Naive B cell (primary cell): ENCODE data around the gene PDK2. TPM values are rescaled to one million over a fixed set of nuclear protein-coding genes. Genes with fewer than 3 reads are reported as not detected.

Source experiments
- ATAC-seq, 2 donors: fragments of 150-1000 bp; cut with Tn5 transposase; 2 replicates each; pipeline ENCODE4 v1.10.0; 2021; ENCODE audit warnings: low read depth in 2 of 2, mild to moderate bottlenecking in 2 of 2, moderate library complexity in 2 of 2
- DNase-seq: peaks from one replicate; pipeline ENCODE4 v3.0.0; 2022
- H3K27ac Mint-ChIP-seq, 6 donors: one replicate each; pipeline ENCODE4 v1.8.0; 2020 to 2022; ENCODE audit warnings: mild to moderate bottlenecking in 6 of 6, mixed read lengths in 6 of 6, moderate library complexity in 5 of 6, inconsistent platforms in 2 of 6
- H3K27me3 Mint-ChIP-seq, 3 donors: one replicate each; pipeline ENCODE4 v1.8.0; 2021 to 2022; ENCODE audit warnings: mixed read lengths in 3 of 3, mild to moderate bottlenecking in 1 of 3
- H3K36me3 Mint-ChIP-seq, 2 donors: one replicate each; pipeline ENCODE4 v1.8.0; 2020 to 2022; ENCODE audit warnings: mixed read lengths in 2 of 2, inconsistent platforms in 1 of 2, mild to moderate bottlenecking in 1 of 2
- H3K4me1 Mint-ChIP-seq, 3 donors: one replicate each; pipeline ENCODE4 v1.8.0; 2020 to 2022; ENCODE audit warnings: mixed read lengths in 3 of 3, inconsistent platforms in 1 of 3, mild to moderate bottlenecking in 1 of 3, moderate library complexity in 1 of 3
- H3K4me3 Mint-ChIP-seq, 8 donors: one replicate each; pipeline ENCODE4 v1.8.0; 2020 to 2022; ENCODE audit warnings: mild to moderate bottlenecking in 8 of 8, mixed read lengths in 8 of 8, moderate library complexity in 8 of 8, inconsistent platforms in 2 of 8
- H3K9me3 Mint-ChIP-seq, 7 donors: one replicate each; pipeline ENCODE4 v1.8.0; 2020 to 2022; ENCODE audit warnings: mixed read lengths in 7 of 7, mild to moderate bottlenecking in 5 of 7, inconsistent platforms in 2 of 7, moderate library complexity in 1 of 7
- polyA plus RNA-seq, 6 donors: library from polyadenylated mRNA; unstranded; fragments of 300-500 nt; fragmentation: Illumina TruSeq; gene quantifications; one replicate each; pipeline ENCODE4 v1.2.3, GENCODE V29; 2021; ENCODE audit warnings: low read depth in 6 of 6

The PDK2 gene
- polyA plus RNA-seq, 6 donors from 2014 or later: 33.4 to 49.6 (median 40.3) TPM

DNA sequence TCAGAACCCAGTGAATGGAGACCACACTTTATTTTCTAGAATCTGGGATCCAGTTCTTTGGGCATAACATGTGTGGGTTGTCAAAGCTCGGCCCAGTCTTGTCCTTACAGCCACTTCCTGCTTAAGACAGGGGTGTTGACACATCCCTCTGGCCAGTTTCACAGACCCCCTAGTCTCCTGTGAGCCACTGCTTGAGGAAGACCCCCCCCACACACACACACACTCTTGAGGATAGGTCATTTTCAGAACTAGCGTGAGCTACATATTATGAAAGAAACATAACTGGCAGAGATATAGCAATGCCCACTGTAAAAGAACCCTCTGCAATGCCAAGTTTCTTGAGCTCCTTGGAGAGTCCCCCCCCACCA lies 3.2 kb upstream of the PDK2 start:
- H3K27me3 Mint-ChIP-seq: peaks cover 0 to 34% (median 18%) of the 10 kb centered on the region in 3 donors
- ATAC-seq (no peak), DNase-seq (no peak)
- no peak overlapping the region for H3K27ac Mint-ChIP-seq
- H3K9me3 Mint-ChIP-seq: no peaks in the 10 kb centered on the region
- peaks cover 25 to 27% (median 26%) of the 10 kb centered on the region in 3 donors for H3K4me1 Mint-ChIP-seq
- H3K36me3 Mint-ChIP-seq: no peaks in the 10 kb centered on the region
- H3K4me3 Mint-ChIP-seq: no peak overlapping the region

DNA sequence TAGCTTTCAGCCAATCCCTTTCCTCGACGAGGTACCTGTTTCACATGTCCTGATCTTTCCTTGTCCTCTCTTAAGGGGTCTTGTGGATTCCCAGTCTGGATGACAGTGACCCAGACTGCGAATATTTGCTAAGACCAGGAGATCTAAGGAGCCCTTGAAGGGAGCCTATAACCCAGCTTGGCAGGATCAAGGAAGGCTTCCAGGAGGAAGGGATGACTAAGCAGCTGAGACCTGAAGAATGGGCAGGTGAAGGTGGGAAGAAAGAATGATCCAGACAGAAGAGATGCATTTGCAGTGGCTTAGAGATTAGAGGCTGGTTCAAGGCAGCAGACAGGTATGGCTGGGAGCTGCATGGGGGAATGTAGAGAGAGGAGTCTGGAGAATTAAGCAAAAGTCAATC lies 1.9 kb upstream of the PDK2 start:
- DNase-seq (no peak), ATAC-seq (no peak)
- Mint-ChIP-seq H3K4me1 (peaks cover 27 to 34% (median 30%) of the 10 kb centered on the region in 3 donors), H3K27ac (peak overlapping the region in 2 of 6 donors; percentile 20 to 79), H3K9me3 (no peaks in the 10 kb centered on the region), H3K36me3 (peaks cover 0 to 2% of the 10 kb centered on the region in 2 donors), H3K27me3 (peaks cover 0 to 32% (median 18%) of the 10 kb centered on the region in 3 donors), H3K4me3 (peak overlapping the region in 3 of 8 donors; percentile 36 to 97 (median 84))

DNA sequence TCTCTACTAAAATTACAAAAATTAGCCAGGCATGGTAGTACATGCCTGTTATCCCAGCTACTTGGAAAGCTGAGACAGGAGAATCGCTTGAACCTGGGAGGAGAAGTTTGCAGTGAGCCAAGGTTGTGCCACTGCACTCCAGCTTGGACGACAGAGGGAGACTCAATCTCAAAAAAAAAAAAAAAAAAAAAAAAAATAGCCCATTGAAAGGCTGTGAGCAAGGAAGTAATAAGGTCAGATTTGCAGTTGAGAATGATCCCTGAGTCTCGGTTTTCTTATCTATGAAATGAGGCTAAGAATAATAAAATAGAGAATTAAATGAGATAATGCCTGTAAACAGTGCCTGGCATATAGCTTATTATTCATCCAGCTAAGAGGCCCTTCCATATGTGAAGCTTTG lies 1.3 kb upstream of the PDK2 start:
- Mint-ChIP-seq H3K4me3 (peak overlapping the region in 7 of 8 donors; percentile 84 to 100 (median 99)), H3K27me3 (peaks cover 0 to 26% (median 13%) of the 10 kb centered on the region in 3 donors)

DNA sequence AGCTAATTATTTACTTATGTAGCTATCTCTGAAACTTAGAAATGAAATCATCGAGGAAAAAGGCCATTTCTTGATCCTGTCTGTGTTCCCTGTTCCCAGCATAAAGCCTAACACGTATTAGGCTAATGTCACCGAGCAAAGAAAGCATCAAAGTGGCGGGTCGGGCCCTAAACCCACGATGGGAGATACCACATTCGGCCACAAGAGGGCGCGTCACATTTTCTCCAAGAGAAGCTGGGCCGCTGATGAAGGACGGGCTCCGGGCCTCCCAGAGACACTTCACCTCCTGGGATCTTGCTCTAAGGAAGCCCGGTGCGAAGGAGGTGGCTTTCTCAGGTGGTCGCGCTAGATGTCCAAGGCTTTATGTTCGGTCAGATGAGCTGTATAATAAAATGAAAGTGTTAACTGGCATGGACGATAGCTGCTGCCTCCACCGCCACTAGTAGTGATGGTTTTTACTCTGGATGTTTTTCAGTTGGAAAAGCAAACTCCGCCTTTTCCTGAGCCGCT lies 853 bp upstream of the PDK2 start:
- Mint-ChIP-seq H3K4me1 (peaks cover 32 to 37% (median 34%) of the 10 kb centered on the region in 3 donors), H3K9me3 (no peaks in the 10 kb centered on the region), H3K27ac (peak overlapping the region in 5 of 6 donors; percentile 77 to 98 (median 86)), H3K36me3 (peaks cover 0 to 10% of the 10 kb centered on the region in 2 donors), H3K4me3 (peak overlapping the region; percentile 84 to 100 (median 99)), H3K27me3 (peaks cover 0 to 21% (median 8%) of the 10 kb centered on the region in 3 donors)
- peak; percentile 78 for DNase-seq
- ATAC-seq: peak; percentile 44

More for the DNA sequence above, 1.3 kb upstream of the PDK2 start:
- H3K36me3 Mint-ChIP-seq: peaks cover 0 to 8% of the 10 kb centered on the region in 2 donors
- ATAC-seq: no peak
- DNase-seq: no peak
- H3K9me3 Mint-ChIP-seq: no peaks in the 10 kb centered on the region
- H3K27ac Mint-ChIP-seq: peak overlapping the region in 4 of 6 donors; percentile 77 to 98 (median 85)
- H3K4me1 Mint-ChIP-seq: peaks cover 30 to 37% (median 32%) of the 10 kb centered on the region in 3 donors

DNA sequence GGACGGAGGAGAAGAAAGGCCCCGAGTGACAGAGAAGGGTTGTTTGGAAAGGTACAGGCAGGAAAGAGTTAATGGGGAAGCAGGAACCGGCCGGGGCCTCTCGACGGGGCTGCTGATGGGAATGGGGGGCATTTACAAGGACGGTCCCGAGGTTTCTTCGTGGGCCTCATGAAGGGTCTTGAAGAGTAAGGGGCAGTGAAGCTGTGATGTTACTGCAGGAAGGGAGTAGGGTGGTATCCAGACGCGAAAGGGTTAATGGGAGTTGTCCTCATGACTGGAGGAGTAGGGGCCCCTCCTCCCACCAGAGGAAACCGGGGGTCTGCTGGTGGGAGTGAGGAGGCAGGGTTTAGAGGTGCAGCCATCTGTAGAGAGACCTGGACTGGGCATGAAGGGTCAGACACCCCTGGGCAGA lies 481 bp downstream of the PDK2 start:
- peaks cover 34 to 45% (median 38%) of the 10 kb centered on the region in 3 donors for H3K4me1 Mint-ChIP-seq

DNA sequence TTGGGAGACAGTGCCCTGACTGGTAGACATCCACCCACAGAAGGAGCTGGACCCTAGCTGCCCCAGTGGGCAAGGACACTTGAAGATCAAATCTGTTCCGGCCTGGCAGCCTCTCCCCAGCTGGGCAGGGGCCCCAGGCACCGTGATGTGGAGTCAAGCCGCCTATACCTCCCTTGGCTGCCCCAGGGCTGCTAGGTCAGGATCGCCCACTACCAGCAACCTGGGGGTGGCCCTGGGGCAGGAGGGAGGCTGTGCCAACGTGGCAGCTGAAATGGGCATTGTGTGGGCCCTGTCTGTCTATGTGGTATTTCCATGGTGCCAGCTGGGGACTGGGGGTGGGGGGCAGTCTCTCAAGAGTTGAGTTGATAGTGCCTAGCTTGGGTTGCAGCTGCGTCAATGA lies 941 bp downstream of the PDK2 start:
- DNase-seq (no peak), ATAC-seq (no peak)
- Mint-ChIP-seq H3K4me1 (peaks cover 34 to 45% (median 39%) of the 10 kb centered on the region in 3 donors), H3K27me3 (peaks cover 0 to 4% (median 0%) of the 10 kb centered on the region in 3 donors), H3K4me3 (peak overlapping the region; percentile 84 to 100 (median 99)), H3K36me3 (peaks cover 0 to 10% of the 10 kb centered on the region in 2 donors), H3K9me3 (no peaks in the 10 kb centered on the region), H3K27ac (peak overlapping the region in 3 of 6 donors; percentile 54 to 92 (median 86))

More for the DNA sequence above, 481 bp downstream of the PDK2 start:
- no peaks in the 10 kb centered on the region for H3K9me3 Mint-ChIP-seq
- H3K36me3 Mint-ChIP-seq: peaks cover 0 to 10% of the 10 kb centered on the region in 2 donors
- H3K4me3 Mint-ChIP-seq: peak overlapping the region; percentile 84 to 100 (median 99)
- ATAC-seq (no peak), DNase-seq (no peak)
- peak overlapping the region in 5 of 6 donors; percentile 86 to 98 (median 92) for H3K27ac Mint-ChIP-seq
- H3K27me3 Mint-ChIP-seq: peaks cover 0 to 9% (median 4%) of the 10 kb centered on the region in 3 donors

DNA sequence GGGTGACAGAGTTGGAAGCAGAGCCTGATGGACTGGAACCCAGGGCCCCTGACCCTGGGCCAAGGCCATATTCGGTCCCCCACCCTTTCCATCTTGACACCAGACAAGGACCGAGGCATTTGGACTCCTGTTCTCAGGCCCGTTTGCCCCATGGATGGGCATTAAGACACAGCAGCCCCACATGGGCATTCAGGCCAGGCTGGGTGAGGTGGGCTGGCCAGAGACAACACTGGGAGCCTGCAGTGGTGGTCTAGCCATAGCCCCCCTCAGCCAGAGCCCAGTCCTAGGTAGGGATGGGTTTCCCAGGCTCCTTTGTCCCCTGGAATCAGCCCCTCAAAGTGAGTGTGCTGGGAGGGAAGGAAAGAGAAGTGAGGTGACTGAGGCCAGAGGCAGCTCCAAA lies 1.6 kb downstream of the PDK2 start:
- no peak for DNase-seq
- H3K27me3 Mint-ChIP-seq: peaks cover 0 to 2% (median 0%) of the 10 kb centered on the region in 3 donors
- peak overlapping the region; percentile 5 to 100 (median 97) for H3K4me3 Mint-ChIP-seq
- H3K9me3 Mint-ChIP-seq: no peaks in the 10 kb centered on the region
- peaks cover 0 to 10% of the 10 kb centered on the region in 2 donors for H3K36me3 Mint-ChIP-seq
- peaks cover 34 to 45% (median 39%) of the 10 kb centered on the region in 3 donors for H3K4me1 Mint-ChIP-seq
- no peak for ATAC-seq
- peak overlapping the region in 2 of 6 donors; percentile 49 to 58 for H3K27ac Mint-ChIP-seq

DNA sequence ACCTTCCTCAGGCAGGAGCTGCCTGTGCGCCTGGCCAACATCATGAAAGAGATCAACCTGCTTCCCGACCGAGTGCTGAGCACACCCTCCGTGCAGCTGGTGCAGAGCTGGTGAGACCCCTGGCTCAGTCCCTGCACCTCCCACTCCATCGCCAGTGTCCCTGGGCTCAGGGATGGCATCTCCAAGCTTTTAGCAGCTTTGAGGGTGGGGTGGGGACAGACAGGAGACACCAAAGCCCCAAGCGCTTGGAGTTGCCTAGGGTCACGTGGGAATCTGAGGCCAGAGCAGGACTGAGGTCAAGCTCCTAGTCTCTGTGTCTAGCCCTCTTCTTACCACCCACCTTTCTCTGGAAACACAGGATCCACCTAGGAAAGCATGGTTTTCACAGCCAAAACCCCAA lies 2.3 kb downstream of the PDK2 start:
- Mint-ChIP-seq H3K9me3 (no peaks in the 10 kb centered on the region), H3K36me3 (peaks cover 0 to 10% of the 10 kb centered on the region in 2 donors), H3K4me3 (peak overlapping the region; percentile 5 to 97 (median 49)), H3K27me3 (no peaks in the 10 kb centered on the region), H3K4me1 (peaks cover 34 to 45% (median 39%) of the 10 kb centered on the region in 3 donors), H3K27ac (no peak overlapping the region)
- no peak for ATAC-seq
- DNase-seq: no peak

DNA sequence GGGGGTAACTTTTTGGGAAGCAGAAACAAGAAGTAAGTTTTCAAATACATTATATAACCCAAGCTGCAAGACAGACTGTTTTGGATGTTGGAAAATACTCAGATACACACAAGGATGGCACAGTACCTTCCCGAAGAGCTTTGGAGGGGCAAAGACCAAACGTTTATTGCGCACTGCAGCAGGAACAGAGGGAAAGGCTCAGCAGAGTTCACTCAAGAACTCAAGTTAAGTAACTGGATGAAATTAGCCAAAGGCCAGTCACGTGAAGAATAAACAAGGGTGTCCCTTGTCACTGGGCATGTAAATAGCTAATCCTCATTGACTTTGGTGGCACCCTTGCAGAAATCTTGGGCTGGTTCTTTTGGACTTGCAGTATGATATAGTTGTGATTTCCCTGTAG lies 2.8 kb downstream of the PDK2 start:
- Mint-ChIP-seq H3K9me3 (no peaks in the 10 kb centered on the region), H3K4me1 (peaks cover 34 to 45% (median 39%) of the 10 kb centered on the region in 3 donors), H3K27ac (no peak overlapping the region), H3K4me3 (peak overlapping the region in 2 of 8 donors; percentile 74 to 97), H3K36me3 (peaks cover 0 to 10% of the 10 kb centered on the region in 2 donors), H3K27me3 (no peaks in the 10 kb centered on the region)
- DNase-seq: no peak
- no peak for ATAC-seq

DNA sequence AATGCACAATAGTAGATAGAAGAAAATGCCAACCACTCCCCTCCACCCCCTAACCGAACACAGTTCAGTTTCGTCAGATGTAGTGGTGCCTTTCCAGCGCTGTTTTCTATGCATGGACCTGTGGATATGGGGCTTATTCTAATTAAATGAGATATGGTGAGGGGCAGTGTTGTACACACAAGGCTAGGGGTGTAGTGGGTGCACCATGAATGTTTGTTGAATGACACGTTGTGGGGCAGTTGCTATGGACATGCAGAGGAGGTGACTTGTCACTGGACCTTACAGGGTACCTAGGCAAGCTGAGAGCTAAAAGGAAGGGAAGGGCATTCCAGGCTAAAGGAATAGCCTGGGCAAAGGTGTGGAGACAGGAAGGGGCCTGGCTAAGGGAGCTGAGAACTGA lies 3.4 kb downstream of the PDK2 start:
- Mint-ChIP-seq H3K27ac (peak overlapping the region in 1 of 6 donors; percentile 32), H3K4me3 (no peak overlapping the region), H3K4me1 (peaks cover 34 to 45% (median 34%) of the 10 kb centered on the region in 3 donors), H3K9me3 (no peaks in the 10 kb centered on the region), H3K36me3 (peaks cover 0 to 10% of the 10 kb centered on the region in 2 donors), H3K27me3 (no peaks in the 10 kb centered on the region)
- ATAC-seq (no peak), DNase-seq (no peak)

DNA sequence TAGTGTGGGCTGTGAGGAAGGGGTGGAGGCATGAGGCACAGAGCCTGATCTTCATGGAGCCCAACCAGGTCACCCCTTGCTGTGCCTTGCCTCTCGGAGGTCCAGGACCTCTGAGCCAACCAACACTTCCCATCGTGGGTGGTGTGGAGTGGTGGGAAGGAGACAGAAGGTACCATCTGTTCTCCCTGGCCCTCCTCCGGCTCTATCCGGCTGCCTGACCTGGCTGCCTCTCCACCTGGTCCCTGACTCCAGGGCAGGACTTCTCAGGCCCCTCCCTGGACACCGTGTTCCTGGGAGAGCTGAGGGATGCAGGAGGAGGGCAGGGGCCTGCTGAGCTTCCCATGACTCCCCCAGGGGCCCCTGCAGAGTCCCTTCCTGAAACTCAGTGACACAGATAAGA lies 3.9 kb downstream of the PDK2 start:
- Mint-ChIP-seq H3K27ac (peak overlapping the region in 1 of 6 donors; percentile 32), H3K4me3 (no peak overlapping the region), H3K9me3 (no peaks in the 10 kb centered on the region), H3K27me3 (no peaks in the 10 kb centered on the region), H3K4me1 (peaks cover 34 to 43% (median 34%) of the 10 kb centered on the region in 3 donors), H3K36me3 (peaks cover 0 to 10% of the 10 kb centered on the region in 2 donors)
- DNase-seq (no peak), ATAC-seq (no peak)

DNA sequence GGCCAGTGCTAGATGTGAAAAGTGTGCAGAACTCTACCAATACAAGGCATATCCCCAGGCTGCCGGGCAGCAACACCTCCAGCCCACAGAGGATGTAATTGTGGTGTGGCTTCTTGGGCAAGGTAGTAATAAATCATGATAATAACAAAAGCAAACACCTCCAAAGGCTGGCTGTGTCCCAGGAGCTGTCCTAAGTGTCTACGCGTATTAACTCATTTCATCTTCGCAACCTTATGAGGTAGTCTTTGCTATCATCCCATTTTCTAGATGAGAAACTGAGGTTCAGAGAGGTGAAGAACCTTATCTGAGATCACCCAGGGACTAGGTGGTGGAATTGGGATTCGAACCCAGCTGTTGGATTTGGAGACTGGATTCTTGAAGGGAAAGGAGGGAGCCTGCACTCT lies 5.3 kb downstream of the PDK2 start:
- H3K27ac Mint-ChIP-seq: peak overlapping the region in 1 of 6 donors; percentile 57
- no peak for ATAC-seq
- no peaks in the 10 kb centered on the region for H3K9me3 Mint-ChIP-seq
- H3K27me3 Mint-ChIP-seq: no peaks in the 10 kb centered on the region
- peak overlapping the region in 1 of 8 donors; percentile 41 for H3K4me3 Mint-ChIP-seq
- no peak for DNase-seq
- H3K4me1 Mint-ChIP-seq: peaks cover 23 to 32% (median 31%) of the 10 kb centered on the region in 3 donors
- peaks cover 0 to 18% of the 10 kb centered on the region in 2 donors for H3K36me3 Mint-ChIP-seq

DNA sequence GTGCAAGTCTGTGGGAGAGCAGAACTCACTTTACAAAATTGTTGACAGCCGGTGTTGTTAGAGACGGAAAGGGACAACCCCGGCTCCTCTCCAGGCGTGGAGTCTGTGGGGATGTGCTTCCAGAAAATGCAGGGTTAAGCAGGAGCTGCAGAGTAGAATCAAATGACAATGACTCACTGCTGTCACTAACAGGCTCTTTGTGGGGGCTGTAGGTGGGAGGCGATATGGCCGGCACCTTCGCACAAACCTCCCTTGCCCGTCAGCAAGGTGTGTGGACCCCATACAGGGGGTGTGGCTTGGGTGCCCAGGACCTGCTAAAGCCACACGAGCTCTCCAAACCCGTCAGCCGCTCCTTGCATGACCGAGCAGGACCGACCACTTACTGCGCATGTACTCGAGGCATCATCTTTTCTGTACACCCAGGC lies 5.8 kb downstream of the PDK2 start:
- peaks cover 18 to 28% (median 26%) of the 10 kb centered on the region in 3 donors for H3K4me1 Mint-ChIP-seq
- DNase-seq: no peak
- ATAC-seq: no peak
- H3K9me3 Mint-ChIP-seq: no peaks in the 10 kb centered on the region
- peak overlapping the region in 1 of 6 donors; percentile 57 for H3K27ac Mint-ChIP-seq
- H3K36me3 Mint-ChIP-seq: peaks cover 0 to 20% of the 10 kb centered on the region in 2 donors
- H3K27me3 Mint-ChIP-seq: no peaks in the 10 kb centered on the region
- H3K4me3 Mint-ChIP-seq: peak overlapping the region in 1 of 8 donors; percentile 41
